ENCODE data around the gene TNRC18.

Gene TNRC18

GRCh38 chr7:5432691-5433090 lies 9.1 kb upstream of the TNRC18 start:
- no peak overlapping the region for H3K27ac ChIP-seq
- TF ChIP-seq CTCF (conservative IDR thresholded peaks at IDR 0.05) = no peak

- H3K27ac ChIP-seq = no peak overlapping the region
- no peak for TF ChIP-seq CTCF (conservative IDR thresholded peaks at IDR 0.05)
Observed at GRCh38 chr7:5431560-5432015, 8.0 kb upstream of the TNRC18 start.

- no peak for TF ChIP-seq CTCF (conservative IDR thresholded peaks at IDR 0.05)
- H3K27ac ChIP-seq = peak overlapping the region; percentile 100
Observed at GRCh38 chr7:5430612-5430947, 6.9 kb upstream of the TNRC18 start.

- H3K27ac ChIP-seq = peak overlapping the region; percentile 100
- no peak for TF ChIP-seq CTCF (conservative IDR thresholded peaks at IDR 0.05)
Observed at GRCh38 chr7:5429857-5430611, 6.4 kb upstream of the TNRC18 start.

- peak overlapping the region; percentile 100 for H3K27ac ChIP-seq
- no peak for TF ChIP-seq CTCF (conservative IDR thresholded peaks at IDR 0.05)
Observed at GRCh38 chr7:5429253-5429856, 5.7 kb upstream of the TNRC18 start.

GRCh38 chr7:5428478-5429252 lies 5.0 kb upstream of the TNRC18 start:
- TF ChIP-seq CTCF (conservative IDR thresholded peaks at IDR 0.05) = 0 out of 2 replicates have a peak, but pooled peaks have one; percentile 21
- H3K27ac ChIP-seq = peak overlapping the region; percentile 100

- H3K27ac ChIP-seq = peak overlapping the region; percentile 100
- no peak for TF ChIP-seq CTCF (conservative IDR thresholded peaks at IDR 0.05)
Observed at GRCh38 chr7:5426226-5426475, 2.5 kb upstream of the TNRC18 start.

All from VCaP (cell line).